SK-N-SH (cell line): Measurements from ENCODE around the gene TCHP. TPM values are rescaled to one million over a fixed set of nuclear protein-coding genes. Genes with fewer than 3 reads are reported as not detected.
A peak's percentile ranks its signal among the peaks of the same experiment; 100 is the strongest.

Experiments used
- CTCF ChIA-PET: fragments of 300-600, 350-600 bp; formaldehyde crosslinking; extraction: SDS; loops from one replicate; lab custom pipeline; 2021; lab: Yijun Ruan, JAX
- POLR2A ChIA-PET: fragments of 350-600 bp; sonication (Branson Sonifier 250); formaldehyde crosslinking; extraction: SDS; loops from one replicate; lab custom pipeline; 2020; ENCODE audit warnings: antibody characterized with exemption, inconsistent platforms; lab: Yijun Ruan, JAX
- DNase-seq: peaks from one replicate; pipeline ENCODE4 v3.0.0; 2012
- H2AFZ ChIP-seq: fragments of 200-600 bp; sonication (generic); 2 replicates; pipeline ENCODE4 v1.8.1; 2016; ENCODE audit warnings: antibody characterized with exemption, mild to moderate bottlenecking, low read depth
- H3F3A ChIP-seq: fragments of 200-600 bp; sonication (generic); replicated peaks from 2 replicates; pipeline ENCODE3; 2016; ENCODE audit warnings: antibody characterized with exemption, mild to moderate bottlenecking; ENCODE audit not compliant: insufficient read depth
- H3K27ac ChIP-seq, 2 experiments: fragments of 200-500 bp in 1 of 2; fragments of 200-600 bp in 1 of 2; sonication (Bioruptor generic) in 1 of 2; sonication (generic), shearing (Covaris generic) in 1 of 2; 2 replicates each; pipeline versions ENCODE4 v1.5.1 to v1.6.1; 2014 to 2016; ENCODE audit warnings: low read depth in 2 of 2, inconsistent platforms in 1 of 2, low read length in 1 of 2, mild to moderate bottlenecking in 1 of 2, mixed read lengths in 1 of 2
- H3K27me3 ChIP-seq: fragments of 200-600 bp; sonication (generic), shearing (Covaris generic); 2 replicates; pipeline ENCODE4 v1.6.1; 2016; ENCODE audit warnings: mixed run types; ENCODE audit not compliant: insufficient read depth
- H3K36me3 ChIP-seq, 2 experiments: fragments of 200-500 bp in 1 of 2; fragments of 200-600 bp in 1 of 2; sonication (Bioruptor generic) in 1 of 2; sonication (generic) in 1 of 2; replicated peaks in 1 of 2; 2 replicates each; pipeline versions ENCODE3 to v1.5.1; 2014 to 2016; ENCODE audit warnings: low read length in 1 of 2, mild to moderate bottlenecking in 1 of 2; ENCODE audit not compliant: insufficient read depth in 2 of 2, control insufficient read depth in 1 of 2
- H3K4me1 ChIP-seq, 2 experiments: fragments of 200-500 bp in 1 of 2; fragments of 200-600 bp in 1 of 2; sonication (Bioruptor generic) in 1 of 2; sonication (generic), shearing (Covaris generic) in 1 of 2; 2 replicates each; pipeline versions ENCODE4 v1.5.1 to v1.6.1; 2014 to 2016; ENCODE audit warnings: low read depth in 1 of 2, low read length in 1 of 2, mixed run types in 1 of 2; ENCODE audit not compliant: insufficient read depth in 2 of 2, control insufficient read depth in 1 of 2
- H3K4me2 ChIP-seq: fragments of 200-600 bp; sonication (generic), shearing (Covaris generic); 2 replicates; pipeline ENCODE4 v1.6.1; 2017; ENCODE audit warnings: mixed run types
- H3K4me3 ChIP-seq, 2 experiments: fragments of 200-500 bp in 1 of 2; fragments of 200-600 bp in 1 of 2; sonication (Bioruptor generic) in 1 of 2; sonication (generic), shearing (Covaris generic) in 1 of 2; 2 replicates each; pipeline versions ENCODE4 v1.5.1 to v1.8.1; 2014 to 2016; ENCODE audit warnings: low read depth in 2 of 2, inconsistent platforms in 1 of 2, low read length in 1 of 2, mild to moderate bottlenecking in 1 of 2, mixed read lengths in 1 of 2, moderate library complexity in 1 of 2
- H3K79me2 ChIP-seq: fragments of 200-600 bp; sonication (generic); 2 replicates; pipeline ENCODE4 v1.8.1; 2017; ENCODE audit warnings: mild to moderate bottlenecking; ENCODE audit not compliant: insufficient read depth
- H3K9ac ChIP-seq: fragments of 200-600 bp; sonication (generic); 2 replicates; pipeline ENCODE4 v1.6.1; 2017; ENCODE audit warnings: mixed run types
- H3K9me2 ChIP-seq: fragments of 200-600 bp; sonication (generic); 2 replicates; pipeline ENCODE4 v1.6.1; 2017; ENCODE audit warnings: mixed run types
- H3K9me3 ChIP-seq: fragments of 200-600 bp; sonication (generic); 2 replicates; pipeline ENCODE4 v1.6.1; 2017; ENCODE audit warnings: mixed run types, mild to moderate bottlenecking, moderate library complexity
- H4K20me1 ChIP-seq: fragments of 200-600 bp; sonication (generic); 2 replicates; pipeline ENCODE4 v1.6.1; 2017; ENCODE audit warnings: mild to moderate bottlenecking, mixed run types; ENCODE audit not compliant: insufficient read depth
- EZH2phosphoT487 ChIP-seq: fragments of 200-600 bp; sonication (generic); IDR thresholded peaks from 2 replicates; pipeline ENCODE4 v1.6.1; 2017; ENCODE audit warnings: low read depth, mixed run types, mild to moderate bottlenecking, antibody characterized with exemption, moderate library complexity, borderline replicate concordance
- NFIC ChIP-seq: IDR thresholded peaks from 2 replicates; pipeline ENCODE4 v1.4.0; 2012; ENCODE audit warnings: borderline replicate concordance
- NRF1 ChIP-seq: IDR thresholded peaks from 2 replicates; pipeline ENCODE4 v1.6.1; 2012; ENCODE audit warnings: low read depth, mild to moderate bottlenecking, low read length
- RFX5 ChIP-seq: IDR thresholded peaks from 2 replicates; pipeline ENCODE4 v1.6.1; 2012; ENCODE audit warnings: mild to moderate bottlenecking, improper control_type of control experiment, low read length
- RXRA ChIP-seq: IDR thresholded peaks from 2 replicates; pipeline ENCODE4 v1.4.0; 2012; ENCODE audit warnings: low read depth, mild to moderate bottlenecking, borderline replicate concordance
- SIN3A ChIP-seq: IDR thresholded peaks from 2 replicates; pipeline ENCODE4 v1.6.1; 2012; ENCODE audit warnings: low read depth, mild to moderate bottlenecking, low read length, moderate library complexity, borderline replicate concordance
- WGBS: methylation state at CpG from one replicate; pipeline ENCODE4 v1.1.6; 2017; ENCODE audit warnings: low lambda C conversion rate; 5-methylcytosine and 5-hydroxymethylcytosine counted together
- polyA plus RNA-seq, 3 experiments: library from polyadenylated mRNA; depleted of rRNA; stranded (reverse); fragments of >200 nt; gene quantifications; 2 replicates each; pipeline ENCODE4 v1.2.3, GENCODE V29; 2012
- TF ChIP-seq, protein P1 (sequence below): fragments of 200-600 bp; sonication (generic); IDR thresholded peaks from 2 replicates; pipeline ENCODE4 v1.6.1; 2017; ENCODE audit warnings: antibody characterized with exemption, mild to moderate bottlenecking, moderate library complexity
- TF ChIP-seq, protein P2 (sequence below): IDR thresholded peaks from 2 replicates; pipeline ENCODE4 v1.4.0; 2012; ENCODE audit warnings: low read depth, borderline replicate concordance

Gene TCHP
- polyA plus RNA-seq, 1 of the 3 experiments (the other 2 are of a cell fraction): 37.3 TPM

DNA sequence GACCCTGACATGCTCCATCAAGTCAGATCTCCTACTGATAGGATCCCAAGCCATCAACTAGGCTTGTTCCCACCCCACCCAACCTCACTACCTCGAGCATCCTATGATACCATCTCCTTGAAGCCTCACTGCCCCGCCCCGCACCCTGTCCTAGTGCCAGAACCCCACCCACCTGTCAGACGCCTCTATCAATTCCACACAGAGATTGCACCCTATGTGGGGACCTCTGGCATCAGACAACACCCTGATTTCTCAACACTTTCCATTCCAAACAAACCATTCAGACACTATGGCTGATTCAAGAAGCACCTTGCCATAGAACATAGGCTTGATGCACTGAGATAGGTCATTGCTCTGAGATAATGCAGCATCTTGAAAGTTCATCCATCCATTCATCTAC, 16.6 kb upstream of the TCHP start:
- TF ChIP-seq NFIC: no peak
- TF ChIP-seq RFX5: no peak
- no peak for TF ChIP-seq SIN3A
- Histone ChIP-seq H3K9me2 (no peaks in the 10 kb centered on the region), H3K9ac (no peak overlapping the region), H3K79me2 (peaks cover 14% of the 10 kb centered on the region), H3K36me3 (no peaks in the 10 kb centered on the region), H3K9me3 (no peaks in the 10 kb centered on the region), H3K27me3 (no peaks in the 10 kb centered on the region), H3K27ac (no peak overlapping the region), H3K4me2 (no peak overlapping the region), H3F3A (peaks cover 2% of the 10 kb centered on the region), H2AFZ (no peak overlapping the region), H3K4me3 (no peak overlapping the region), H3K4me1 (peaks cover 7 to 13% of the 10 kb centered on the region in 2 experiments; a peak in 2 of 4 replicates), H4K20me1 (no peaks in the 10 kb centered on the region)
- ChIA-PET POLR2A (no interaction called here), CTCF (no interaction called here)
- peak; percentile 4 for DNase-seq
- 60% methylated on average over 4 of the region's 4 CpGs for whole genome bisulfite sequencing

- H3K27me3 ChIP-seq: no peaks in the 10 kb centered on the region
- no peak overlapping the region for H3K27ac ChIP-seq
- no peak for DNase-seq
- H3F3A ChIP-seq: peaks cover 6% of the 10 kb centered on the region
- H3K4me2 ChIP-seq: no peak overlapping the region
- CTCF ChIA-PET: interaction anchor here (1.0 kb wide), 1 partner anchor 32 kb away, joined by 4 read pairs; no protein-coding TSS in a partner anchor
- H3K9me2 ChIP-seq: no peaks in the 10 kb centered on the region
- 92% methylated on average over 10 of the region's 10 CpGs for WGBS
- no peak overlapping the region for H3K4me3 ChIP-seq
- H4K20me1 ChIP-seq: no peaks in the 10 kb centered on the region
- no peaks in the 10 kb centered on the region for H3K36me3 ChIP-seq
- TF ChIP-seq EZH2phosphoT487 (no peak), RXRA (no peak), NRF1 (no peak)
- TF ChIP-seq, protein P1, sequence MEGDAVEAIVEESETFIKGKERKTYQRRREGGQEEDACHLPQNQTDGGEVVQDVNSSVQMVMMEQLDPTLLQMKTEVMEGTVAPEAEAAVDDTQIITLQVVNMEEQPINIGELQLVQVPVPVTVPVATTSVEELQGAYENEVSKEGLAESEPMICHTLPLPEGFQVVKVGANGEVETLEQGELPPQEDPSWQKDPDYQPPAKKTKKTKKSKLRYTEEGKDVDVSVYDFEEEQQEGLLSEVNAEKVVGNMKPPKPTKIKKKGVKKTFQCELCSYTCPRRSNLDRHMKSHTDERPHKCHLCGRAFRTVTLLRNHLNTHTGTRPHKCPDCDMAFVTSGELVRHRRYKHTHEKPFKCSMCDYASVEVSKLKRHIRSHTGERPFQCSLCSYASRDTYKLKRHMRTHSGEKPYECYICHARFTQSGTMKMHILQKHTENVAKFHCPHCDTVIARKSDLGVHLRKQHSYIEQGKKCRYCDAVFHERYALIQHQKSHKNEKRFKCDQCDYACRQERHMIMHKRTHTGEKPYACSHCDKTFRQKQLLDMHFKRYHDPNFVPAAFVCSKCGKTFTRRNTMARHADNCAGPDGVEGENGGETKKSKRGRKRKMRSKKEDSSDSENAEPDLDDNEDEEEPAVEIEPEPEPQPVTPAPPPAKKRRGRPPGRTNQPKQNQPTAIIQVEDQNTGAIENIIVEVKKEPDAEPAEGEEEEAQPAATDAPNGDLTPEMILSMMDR: no peak
- TF ChIP-seq, protein P2, sequence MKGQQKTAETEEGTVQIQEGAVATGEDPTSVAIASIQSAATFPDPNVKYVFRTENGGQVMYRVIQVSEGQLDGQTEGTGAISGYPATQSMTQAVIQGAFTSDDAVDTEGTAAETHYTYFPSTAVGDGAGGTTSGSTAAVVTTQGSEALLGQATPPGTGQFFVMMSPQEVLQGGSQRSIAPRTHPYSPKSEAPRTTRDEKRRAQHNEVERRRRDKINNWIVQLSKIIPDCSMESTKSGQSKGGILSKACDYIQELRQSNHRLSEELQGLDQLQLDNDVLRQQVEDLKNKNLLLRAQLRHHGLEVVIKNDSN: no peak
- TF ChIP-seq, all 33 proteins: peak for 0
- H3K4me1 ChIP-seq: peaks cover 4 to 10% of the 10 kb centered on the region in 2 experiments; a peak in 2 of 4 replicates
- no peaks in the 10 kb centered on the region for H3K9me3 ChIP-seq
- H3K9ac ChIP-seq: no peak overlapping the region
- no peak overlapping the region for H2AFZ ChIP-seq
- no peaks in the 10 kb centered on the region for H3K79me2 ChIP-seq
- POLR2A ChIA-PET: interaction anchor here (0.6 kb wide), 1 partner anchor 384 kb away, joined by 3 read pairs; no protein-coding TSS in a partner anchor
Measured at GRCh38 chr12:109885616-109886015, 14.5 kb upstream of the TCHP start.
